Lower leg skin (tissue), 4 donors: ENCODE data around the gene CAMK2D. TPM values are rescaled to one million over a fixed set of nuclear protein-coding genes. Genes with fewer than 3 reads are reported as not detected.

Experiments
- DNase-seq, 2 donors: peaks; one replicate each; pipeline ENCODE4 v3.0.0-alpha.2; 2019; ENCODE audit warnings: low spot score in 2 of 2
- H3K4me3 ChIP-seq: fragments of 200-600 bp; sonication (generic); 2 replicates; pipeline ENCODE4 v1.5.1; 2017; ENCODE audit warnings: mild to moderate bottlenecking, low read depth; ENCODE audit not compliant: poor library complexity, severe bottlenecking
- POLR2A ChIP-seq, 2 donors: fragments of 450-650 bp; IDR thresholded peaks; one replicate each; pipeline ENCODE4 v1.6.1; 2016 to 2017; ENCODE audit warnings: antibody characterized with exemption in 2 of 2, mild to moderate bottlenecking in 1 of 2, moderate library complexity in 1 of 2
- WGBS, 2 donors: methylation state at CpG; one replicate each; pipeline ENCODE4 v1.1.5; 2018; 5-methylcytosine and 5-hydroxymethylcytosine counted together
- intact Hi-C: fragments of 100-400 bp; cut with DNase I; formaldehyde crosslinking; loops from one replicate; pipeline ENCODE4 v1.15.0; 2023; ENCODE audit warnings: low total_unique reads
- total RNA-seq, 4 donors: library from RNA; depleted of rRNA; stranded (reverse); fragments of >200 nt; gene quantifications; one replicate each; pipeline ENCODE4 v1.1.0, GENCODE V29; 2016
- TF ChIP-seq, protein P1 (sequence below), 3 donors: fragments of 450-650 bp; IDR thresholded peaks; one replicate each; pipeline ENCODE4 v1.5.1; 2016; ENCODE audit warnings: antibody characterized with exemption in 3 of 3, mild to moderate bottlenecking in 3 of 3, moderate library complexity in 2 of 3

CAMK2D gene
- total RNA-seq, 4 donors from 2014 or later, result 25.2 to 40.7 (median 32.7) TPM

DNA sequence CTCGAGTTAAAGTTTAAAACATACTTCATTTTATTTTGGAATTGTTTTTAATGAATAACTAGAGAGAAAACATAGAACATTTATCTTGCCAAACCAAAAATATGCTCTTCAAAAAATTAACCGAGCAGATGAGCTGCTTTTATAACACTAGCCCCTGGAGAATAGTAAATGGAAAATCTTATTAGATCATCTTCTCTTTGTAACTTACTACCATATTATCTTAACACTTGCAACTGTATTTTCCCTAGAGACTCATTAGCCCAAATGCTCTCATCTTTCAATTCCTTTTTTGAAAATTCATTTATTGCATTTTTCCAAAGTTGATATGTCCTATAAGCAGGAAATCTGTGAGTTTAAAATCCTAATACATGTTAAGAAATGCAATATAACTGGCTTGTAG, 143.3 kb downstream of the CAMK2D start:
- 37 to 40% methylated on average over 2 of the region's 2 CpGs for WGBS, 2 donors
- intact Hi-C loops, result no loop called here
- DNase-seq, result no peak
- TF ChIP-seq, protein P1, sequence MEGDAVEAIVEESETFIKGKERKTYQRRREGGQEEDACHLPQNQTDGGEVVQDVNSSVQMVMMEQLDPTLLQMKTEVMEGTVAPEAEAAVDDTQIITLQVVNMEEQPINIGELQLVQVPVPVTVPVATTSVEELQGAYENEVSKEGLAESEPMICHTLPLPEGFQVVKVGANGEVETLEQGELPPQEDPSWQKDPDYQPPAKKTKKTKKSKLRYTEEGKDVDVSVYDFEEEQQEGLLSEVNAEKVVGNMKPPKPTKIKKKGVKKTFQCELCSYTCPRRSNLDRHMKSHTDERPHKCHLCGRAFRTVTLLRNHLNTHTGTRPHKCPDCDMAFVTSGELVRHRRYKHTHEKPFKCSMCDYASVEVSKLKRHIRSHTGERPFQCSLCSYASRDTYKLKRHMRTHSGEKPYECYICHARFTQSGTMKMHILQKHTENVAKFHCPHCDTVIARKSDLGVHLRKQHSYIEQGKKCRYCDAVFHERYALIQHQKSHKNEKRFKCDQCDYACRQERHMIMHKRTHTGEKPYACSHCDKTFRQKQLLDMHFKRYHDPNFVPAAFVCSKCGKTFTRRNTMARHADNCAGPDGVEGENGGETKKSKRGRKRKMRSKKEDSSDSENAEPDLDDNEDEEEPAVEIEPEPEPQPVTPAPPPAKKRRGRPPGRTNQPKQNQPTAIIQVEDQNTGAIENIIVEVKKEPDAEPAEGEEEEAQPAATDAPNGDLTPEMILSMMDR (IDR thresholded peaks at IDR 0.05), result no peak
- no peak for TF ChIP-seq POLR2A (IDR thresholded peaks at IDR 0.05)
- H3K4me3 ChIP-seq, result no peak overlapping the region

DNA sequence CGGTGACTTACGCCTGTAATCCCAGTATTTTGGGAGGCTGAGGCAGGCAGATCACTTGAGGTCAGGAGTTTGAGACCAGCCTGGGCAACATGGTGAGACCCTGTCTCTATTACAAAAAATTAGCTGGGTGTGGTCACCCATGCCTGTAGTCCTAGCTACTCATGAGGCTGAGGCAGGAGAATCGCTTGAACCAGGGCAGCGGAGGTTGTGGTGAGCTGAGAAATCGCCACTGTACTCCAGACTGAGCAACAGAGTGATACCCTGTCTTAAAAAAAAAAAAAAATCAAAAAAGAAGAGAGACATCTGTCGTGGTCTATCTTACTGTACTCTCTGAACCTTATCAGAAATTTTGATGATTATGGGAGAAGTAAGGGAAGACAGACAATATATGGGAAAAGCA, 144.3 kb downstream of the CAMK2D start:
- DNase-seq, result no peak
- H3K4me3 ChIP-seq, result no peak overlapping the region
- no peak for TF ChIP-seq POLR2A (IDR thresholded peaks at IDR 0.05)
- TF ChIP-seq, protein P1 (IDR thresholded peaks at IDR 0.05), result no peak
- 93 to 96% methylated on average over 6 of the region's 6 CpGs for WGBS, 2 donors
- intact Hi-C loops, result no loop called here

DNA sequence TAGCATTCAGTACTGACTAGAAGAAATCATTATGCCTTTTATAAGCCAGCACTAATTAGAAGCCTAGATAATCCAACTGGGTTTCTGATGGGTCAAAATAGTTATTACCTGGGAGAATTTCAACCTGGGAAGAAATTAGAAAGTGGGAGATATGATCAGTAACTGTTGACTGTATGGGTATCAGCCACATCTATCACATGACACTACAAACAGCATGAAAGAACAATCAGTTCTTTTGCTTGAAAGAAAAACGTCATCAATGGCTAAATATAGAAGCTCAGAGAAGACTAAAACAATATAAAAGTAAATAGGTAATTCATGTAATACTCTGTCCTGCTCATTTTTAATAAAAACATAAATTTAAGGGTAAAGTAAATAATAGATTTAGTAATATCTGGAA, 145.1 kb downstream of the CAMK2D start:
- H3K4me3 ChIP-seq, result no peak overlapping the region
- 21 to 48% methylated on average over 1 of the region's 1 CpG for WGBS, 2 donors
- intact Hi-C loops, result no loop called here
- no peak for DNase-seq
- TF ChIP-seq POLR2A (IDR thresholded peaks at IDR 0.05), result no peak
- TF ChIP-seq, protein P1 (IDR thresholded peaks at IDR 0.05), result no peak

DNA sequence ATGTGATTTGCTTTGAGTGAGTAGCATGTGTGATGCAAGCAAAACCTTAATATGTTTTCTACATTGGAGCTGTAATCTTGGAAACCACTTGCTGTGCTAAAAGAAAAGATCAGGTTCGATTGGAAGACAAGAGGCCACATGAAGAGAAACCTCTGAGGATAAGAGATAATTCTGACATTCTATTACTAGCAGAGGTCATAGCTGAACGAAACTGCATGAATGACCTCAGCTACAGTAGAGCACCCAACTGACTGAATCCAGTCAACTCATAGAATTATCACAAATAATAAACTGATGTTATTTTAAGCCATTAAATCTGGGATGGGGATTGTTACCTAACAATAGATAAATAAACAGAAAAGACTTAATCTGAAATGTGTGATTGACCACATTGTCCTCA, 147.1 kb downstream of the CAMK2D start:
- DNase-seq, result no peak
- no peak for TF ChIP-seq POLR2A (IDR thresholded peaks at IDR 0.05)
- TF ChIP-seq, protein P1 (IDR thresholded peaks at IDR 0.05), result no peak
- intact Hi-C loops, result no loop called here
- WGBS, 2 donors, result 81 to 89% methylated on average over 2 of the region's 2 CpGs
- no peak overlapping the region for H3K4me3 ChIP-seq

DNA sequence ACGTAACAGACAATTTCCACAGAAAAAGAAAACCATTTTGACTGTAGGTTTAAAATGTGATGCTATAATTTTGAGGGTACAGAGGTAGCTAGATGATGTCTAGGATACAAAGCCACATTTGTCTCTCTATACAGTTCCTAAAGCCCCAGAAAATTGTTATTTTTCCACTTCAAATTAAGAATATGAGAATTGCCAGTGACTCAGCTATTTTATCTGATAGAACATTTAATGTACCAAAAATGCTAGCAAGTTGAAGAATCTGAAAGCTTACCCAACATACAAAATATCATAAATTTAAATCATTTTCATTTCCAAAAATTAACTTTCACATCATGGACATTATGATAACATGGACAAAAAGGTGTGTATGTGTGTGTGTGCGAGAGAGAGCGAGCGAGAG, 148.0 kb downstream of the CAMK2D start:
- intact Hi-C loops, result no loop called here
- TF ChIP-seq, protein P1 (IDR thresholded peaks at IDR 0.05), result no peak
- no peak for TF ChIP-seq POLR2A (IDR thresholded peaks at IDR 0.05)
- WGBS, 2 donors, result 95 to 96% methylated on average over 4 of the region's 4 CpGs
- H3K4me3 ChIP-seq, result no peak overlapping the region
- DNase-seq, result no peak

DNA sequence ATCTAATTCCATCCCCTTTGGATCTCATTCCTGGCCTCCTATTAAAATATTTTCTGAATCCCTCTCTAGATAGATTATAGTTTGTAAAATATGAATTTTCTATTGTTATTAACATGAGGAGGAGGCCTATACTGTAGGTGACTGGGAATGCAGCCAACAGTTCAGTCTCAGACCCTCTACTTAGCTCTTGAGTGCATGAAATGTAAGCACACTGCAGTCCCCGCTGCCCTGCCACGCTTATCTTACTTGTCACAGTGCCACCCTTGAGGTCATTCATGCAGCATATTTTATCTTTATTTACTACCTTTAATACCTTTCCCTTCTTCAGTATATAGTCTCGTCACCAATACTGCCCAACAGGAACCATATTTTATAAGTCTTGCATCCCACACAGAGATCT, 151.0 kb downstream of the CAMK2D start:
- intact Hi-C loops, result no loop called here
- DNase-seq, result no peak
- 98% methylated on average over 3 of the region's 3 CpGs for WGBS, 2 donors
- no peak overlapping the region for H3K4me3 ChIP-seq
- TF ChIP-seq POLR2A (IDR thresholded peaks at IDR 0.05), result no peak
- TF ChIP-seq, protein P1 (IDR thresholded peaks at IDR 0.05), result no peak
